Caco-2 (cell line): ENCODE measurements around the gene SPINT2. TPM values are rescaled to one million over a fixed set of nuclear protein-coding genes. Genes with fewer than 3 reads are reported as not detected.

ENCODE experiments used
- BruUV-seq: library from RNA; stranded (reverse); fragments of 400-500 nt; replicated peaks from 2 replicates; lab custom pipeline; 2021; lab: Mats Ljungman, UMichigan
- CTCF ChIA-PET: fragments of 300-600 bp; sonication (Branson Sonifier 250); formaldehyde crosslinking; loops from one replicate; lab custom pipeline; 2022; ENCODE audit warnings: antibody characterized with exemption; lab: Charles Lee
- POLR2A ChIA-PET: fragments of 300-600 bp; sonication (Branson Sonifier 250); formaldehyde crosslinking; loops from one replicate; lab custom pipeline; 2022; ENCODE audit warnings: antibody characterized with exemption; lab: Charles Lee
- DNase-seq, 2 experiments: peaks; one replicate each; pipeline versions ENCODE4 v3.0.0 to v3.0.0-alpha.2; 2020 to 2022
- H3K27me3 ChIP-seq: replicated peaks from 2 replicates; pipeline ENCODE4 v1.6.0; 2011; ENCODE audit warnings: low read length; ENCODE audit not compliant: control insufficient read depth, insufficient read depth
- H3K36me3 ChIP-seq: 2 replicates; pipeline ENCODE4 v1.5.1; 2011; ENCODE audit warnings: low read length; ENCODE audit not compliant: control insufficient read depth, insufficient read depth
- H3K4me1 ChIP-seq: fragments of 250-450 bp; sonication (Bioruptor Pico); 2 replicates; pipeline ENCODE4 v1.5.1; 2020; ENCODE audit warnings: mild to moderate bottlenecking
- H3K4me3 ChIP-seq: 2 replicates; pipeline ENCODE4 v1.5.1; 2011; ENCODE audit warnings: low read depth, mild to moderate bottlenecking, control low read depth, low read length
- H3K9me3 ChIP-seq: fragments of 250-450 bp; sonication (Bioruptor Pico); 2 replicates; pipeline ENCODE4 v1.5.1; 2020; ENCODE audit warnings: mild to moderate bottlenecking, moderate library complexity
- H3K27ac Mint-ChIP-seq: one replicate; pipeline ENCODE4 v1.8.0; 2022; ENCODE audit warnings: mixed read lengths; ENCODE audit not compliant: unreplicated experiment
- H3K27me3 Mint-ChIP-seq: one replicate; pipeline ENCODE4 v1.8.0; 2022; ENCODE audit warnings: mixed read lengths; ENCODE audit not compliant: insufficient read depth, unreplicated experiment
- H3K36me3 Mint-ChIP-seq: one replicate; pipeline ENCODE4 v1.8.0; 2022; ENCODE audit warnings: mild to moderate bottlenecking, mixed read lengths; ENCODE audit not compliant: insufficient read depth, unreplicated experiment
- H3K4me1 Mint-ChIP-seq: one replicate; pipeline ENCODE4 v1.8.0; 2022; ENCODE audit warnings: low read depth, mixed read lengths; ENCODE audit not compliant: unreplicated experiment
- H3K4me3 Mint-ChIP-seq: one replicate; pipeline ENCODE4 v1.8.0; 2022; ENCODE audit warnings: mild to moderate bottlenecking, moderate library complexity, mixed read lengths; ENCODE audit not compliant: unreplicated experiment
- H3K9me3 Mint-ChIP-seq: one replicate; pipeline ENCODE4 v1.8.0; 2022; ENCODE audit warnings: mixed read lengths; ENCODE audit not compliant: unreplicated experiment
- intact Hi-C: fragments of 100-400 bp; cut with micrococcal nuclease; formaldehyde crosslinking; loops from one replicate; pipeline ENCODE4 v1.10.0; 2022; ENCODE audit not compliant: unreplicated experiment
- total RNA-seq: library from RNA; stranded (reverse); gene quantifications from 2 replicates; pipeline ENCODE4 v1.2.3, GENCODE V29; 2022
- TF ChIP-seq, protein P1 (sequence below), 2 experiments: fragments of 200-600 bp in 1 of 2; IDR thresholded peaks; 1 replicate in 1 of 2; 2 replicates in 1 of 2; pipeline versions ENCODE4 v1.5.1 to v1.8.0; 2011 to 2022; ENCODE audit warnings: antibody characterized with exemption in 1 of 2, control low read depth in 1 of 2, inconsistent platforms in 1 of 2, low read depth in 1 of 2, low read length in 1 of 2, mild to moderate bottlenecking in 1 of 2, moderate library complexity in 1 of 2; ENCODE audit not compliant: insufficient read depth in 1 of 2, severe bottlenecking in 1 of 2, unreplicated experiment in 1 of 2

The SPINT2 gene
- total RNA-seq, 1 experiment from 2014 or later: 748 TPM

- Mint-ChIP-seq H3K27me3 (no peaks in the 10 kb centered on the region), H3K36me3 (peaks cover 6% of the 10 kb centered on the region), H3K9me3 (no peaks in the 10 kb centered on the region), H3K4me3 (no peak overlapping the region), H3K4me1 (peaks cover 28% of the 10 kb centered on the region), H3K27ac (peak overlapping the region; percentile 66)
- no peak overlapping the region for H3K4me3 ChIP-seq
- no peaks in the 10 kb centered on the region for H3K27me3 ChIP-seq
- no peak for DNase-seq
- H3K9me3 ChIP-seq: no peaks in the 10 kb centered on the region
- CTCF ChIA-PET: no interaction called here
- TF ChIP-seq, protein P1, sequence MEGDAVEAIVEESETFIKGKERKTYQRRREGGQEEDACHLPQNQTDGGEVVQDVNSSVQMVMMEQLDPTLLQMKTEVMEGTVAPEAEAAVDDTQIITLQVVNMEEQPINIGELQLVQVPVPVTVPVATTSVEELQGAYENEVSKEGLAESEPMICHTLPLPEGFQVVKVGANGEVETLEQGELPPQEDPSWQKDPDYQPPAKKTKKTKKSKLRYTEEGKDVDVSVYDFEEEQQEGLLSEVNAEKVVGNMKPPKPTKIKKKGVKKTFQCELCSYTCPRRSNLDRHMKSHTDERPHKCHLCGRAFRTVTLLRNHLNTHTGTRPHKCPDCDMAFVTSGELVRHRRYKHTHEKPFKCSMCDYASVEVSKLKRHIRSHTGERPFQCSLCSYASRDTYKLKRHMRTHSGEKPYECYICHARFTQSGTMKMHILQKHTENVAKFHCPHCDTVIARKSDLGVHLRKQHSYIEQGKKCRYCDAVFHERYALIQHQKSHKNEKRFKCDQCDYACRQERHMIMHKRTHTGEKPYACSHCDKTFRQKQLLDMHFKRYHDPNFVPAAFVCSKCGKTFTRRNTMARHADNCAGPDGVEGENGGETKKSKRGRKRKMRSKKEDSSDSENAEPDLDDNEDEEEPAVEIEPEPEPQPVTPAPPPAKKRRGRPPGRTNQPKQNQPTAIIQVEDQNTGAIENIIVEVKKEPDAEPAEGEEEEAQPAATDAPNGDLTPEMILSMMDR (IDR thresholded peaks at IDR 0.05; ENCODE audit: insufficient read depth in 1 of 2, low read depth in 1 of 2, low read length in 1 of 2, severe bottlenecking in 1 of 2, unreplicated experiment in 1 of 2): no peak
- POLR2A ChIA-PET: interaction anchor here (0.6 kb wide), 1 partner anchor 874 kb away, joined by 3 read pairs; no protein-coding TSS in a partner anchor
- H3K4me1 ChIP-seq: peaks cover 56% of the 10 kb centered on the region
- no peaks in the 10 kb centered on the region for H3K36me3 ChIP-seq
- intact Hi-C loops: no loop called here
- no TSS peak for BruUV-seq
Observed at GRCh38 chr19:38252385-38252784, 12.0 kb upstream of the SPINT2 start.

GRCh38 chr19:38252941-38253691, 11.3 kb upstream of the SPINT2 start:
- CTCF ChIA-PET: no interaction called here
- no TSS peak for BruUV-seq
- peaks cover 28% of the 10 kb centered on the region for H3K4me1 Mint-ChIP-seq
- TF ChIP-seq, protein P1 (IDR thresholded peaks at IDR 0.05; ENCODE audit: insufficient read depth in 1 of 2, low read depth in 1 of 2, low read length in 1 of 2, severe bottlenecking in 1 of 2, unreplicated experiment in 1 of 2): no peak
- intact Hi-C loops: no loop called here
- no peak for DNase-seq
- Histone ChIP-seq H3K4me3 (no peak overlapping the region), H3K27me3 (no peaks in the 10 kb centered on the region), H3K9me3 (no peaks in the 10 kb centered on the region), H3K4me1 (peaks cover 54% of the 10 kb centered on the region), H3K36me3 (no peaks in the 10 kb centered on the region)
- H3K9me3 Mint-ChIP-seq: no peaks in the 10 kb centered on the region
- peaks cover 6% of the 10 kb centered on the region for H3K36me3 Mint-ChIP-seq
- peak overlapping the region; percentile 66 for H3K27ac Mint-ChIP-seq
- H3K4me3 Mint-ChIP-seq: no peak overlapping the region
- POLR2A ChIA-PET: no interaction called here
- H3K27me3 Mint-ChIP-seq: no peaks in the 10 kb centered on the region

- POLR2A ChIA-PET: no interaction called here
- Mint-ChIP-seq H3K36me3 (peaks cover 6% of the 10 kb centered on the region), H3K4me3 (no peak overlapping the region), H3K9me3 (no peaks in the 10 kb centered on the region), H3K4me1 (peaks cover 28% of the 10 kb centered on the region), H3K27ac (peak overlapping the region; percentile 66), H3K27me3 (no peaks in the 10 kb centered on the region)
- Histone ChIP-seq H3K36me3 (no peaks in the 10 kb centered on the region), H3K4me3 (no peak overlapping the region), H3K4me1 (peaks cover 48% of the 10 kb centered on the region), H3K27me3 (no peaks in the 10 kb centered on the region), H3K9me3 (no peaks in the 10 kb centered on the region)
- BruUV-seq: no TSS peak
- TF ChIP-seq, protein P1 (IDR thresholded peaks at IDR 0.05; ENCODE audit: insufficient read depth in 1 of 2, low read depth in 1 of 2, low read length in 1 of 2, severe bottlenecking in 1 of 2, unreplicated experiment in 1 of 2): no peak
- DNase-seq: no peak
- intact Hi-C loops: no loop called here
- CTCF ChIA-PET: no interaction called here
Observed at GRCh38 chr19:38253788-38254187, 10.6 kb upstream of the SPINT2 start.
